CD14-positive monocyte (primary cell): ENCODE results near the gene AFF3. TPM values are rescaled to one million over a fixed set of nuclear protein-coding genes. Genes with fewer than 3 reads are reported as not detected.
A peak's percentile ranks its signal among the peaks of the same experiment; 100 is the strongest.

Experiments
- DNase-seq, 3 donors: peaks; one replicate each; pipeline ENCODE4 v3.0.0-alpha.2; 2011 to 2022
- H2AFZ ChIP-seq: 2 replicates; pipeline ENCODE4 v1.6.0; 2012; ENCODE audit warnings: mild to moderate bottlenecking, low read depth, low read length, inconsistent platforms; ENCODE audit not compliant: insufficient read depth, poor library complexity, severe bottlenecking
- H3K27ac ChIP-seq, 2 donors: 1 replicate in 1 of 2; 2 replicates in 1 of 2; pipeline ENCODE4 v1.5.1; 2012 to 2013; ENCODE audit warnings: low read length in 2 of 2, control low read depth in 1 of 2, inconsistent platforms in 1 of 2, low read depth in 1 of 2, mild to moderate bottlenecking in 1 of 2
- H3K27me3 ChIP-seq, 2 donors: one replicate each; pipeline versions ENCODE4 v1.6.0 to v1.6.1; 2011 to 2013; ENCODE audit warnings: low read length in 2 of 2; ENCODE audit not compliant: control insufficient read depth in 2 of 2, insufficient read depth in 2 of 2
- H3K36me3 ChIP-seq, 2 donors: replicated peaks in 1 of 2; 1 replicate in 1 of 2; 2 replicates in 1 of 2; pipeline versions ENCODE4 v1.5.1 to v1.6.1; 2012 to 2013; ENCODE audit warnings: low read length in 2 of 2, control low read depth in 1 of 2, inconsistent platforms in 1 of 2, mild to moderate bottlenecking in 1 of 2; ENCODE audit not compliant: insufficient read depth in 2 of 2, control insufficient read depth in 1 of 2
- H3K4me1 ChIP-seq, 2 donors: 1 replicate in 1 of 2; 2 replicates in 1 of 2; pipeline versions ENCODE4 v1.5.1 to v1.6.1; 2012 to 2013; ENCODE audit warnings: low read length in 2 of 2, control low read depth in 1 of 2, inconsistent platforms in 1 of 2, mild to moderate bottlenecking in 1 of 2, moderate library complexity in 1 of 2; ENCODE audit not compliant: insufficient read depth in 2 of 2, control insufficient read depth in 1 of 2
- H3K4me2 ChIP-seq: replicated peaks from 2 replicates; pipeline ENCODE3; 2012; ENCODE audit warnings: low read length, moderate library complexity, mild to moderate bottlenecking; ENCODE audit not compliant: poor library complexity, severe bottlenecking; ENCODE audit errors: extremely low read depth
- H3K4me3 ChIP-seq, 3 experiments: fragments of 200-600 bp in 1 of 3; sonication (generic) in 1 of 3; replicated peaks in 1 of 3; 1 replicate in 2 of 3; 2 replicates in 1 of 3; pipeline ENCODE4 v1.5.1; 2011 to 2013; ENCODE audit warnings: low read length in 3 of 3, mild to moderate bottlenecking in 3 of 3, control low read depth in 2 of 3, low read depth in 2 of 3, inconsistent platforms in 1 of 3, moderate library complexity in 1 of 3
- H3K79me2 ChIP-seq: 2 replicates; pipeline ENCODE4 v1.6.0; 2012; ENCODE audit warnings: mild to moderate bottlenecking, control low read depth, inconsistent platforms, low read length, moderate library complexity; ENCODE audit not compliant: insufficient read depth
- H3K9ac ChIP-seq: 2 replicates; pipeline ENCODE4 v1.6.0; 2017; ENCODE audit warnings: low read length, mild to moderate bottlenecking; ENCODE audit not compliant: insufficient read depth, poor library complexity, severe bottlenecking
- H3K9me3 ChIP-seq, 2 donors: replicated peaks in 1 of 2; 1 replicate in 1 of 2; 2 replicates in 1 of 2; pipeline versions ENCODE4 v1.5.1 to v1.6.1; 2012 to 2013; ENCODE audit warnings: low read length in 2 of 2, control low read depth in 1 of 2; ENCODE audit not compliant: control insufficient read depth in 1 of 2, insufficient read depth in 1 of 2
- H4K20me1 ChIP-seq: 2 replicates; pipeline ENCODE4 v1.6.0; 2012; ENCODE audit warnings: mild to moderate bottlenecking, low read length, control low read depth, moderate library complexity; ENCODE audit not compliant: insufficient read depth
- H3K27ac Mint-ChIP-seq, 7 donors: one replicate each; pipeline ENCODE4 v1.8.0; 2020; ENCODE audit warnings: mild to moderate bottlenecking in 7 of 7, mixed read lengths in 7 of 7, moderate library complexity in 6 of 7, inconsistent platforms in 2 of 7
- H3K27me3 Mint-ChIP-seq, 3 donors: one replicate each; pipeline ENCODE4 v1.8.0; 2021 to 2022; ENCODE audit warnings: low read depth in 3 of 3, mild to moderate bottlenecking in 3 of 3, mixed read lengths in 3 of 3, moderate library complexity in 3 of 3, inconsistent platforms in 1 of 3
- H3K36me3 Mint-ChIP-seq, 2 donors: one replicate each; pipeline ENCODE4 v1.8.0; 2020; ENCODE audit warnings: mixed read lengths in 2 of 2, inconsistent platforms in 1 of 2, mild to moderate bottlenecking in 1 of 2
- H3K4me1 Mint-ChIP-seq: one replicate; pipeline ENCODE4 v1.8.0; 2020; ENCODE audit warnings: mild to moderate bottlenecking, mixed read lengths
- H3K4me3 Mint-ChIP-seq, 2 donors: one replicate each; pipeline ENCODE4 v1.8.0; 2020; ENCODE audit warnings: mild to moderate bottlenecking in 2 of 2, mixed read lengths in 2 of 2, moderate library complexity in 1 of 2
- H3K9me3 Mint-ChIP-seq, 7 donors: one replicate each; pipeline ENCODE4 v1.8.0; 2020 to 2022; ENCODE audit warnings: mixed read lengths in 7 of 7, mild to moderate bottlenecking in 6 of 7, moderate library complexity in 6 of 7, inconsistent platforms in 2 of 7
- CTCF ChIP-seq: fragments of 200-600 bp; IDR thresholded peaks from one replicate; pipeline ENCODE4 v1.8.0; 2022; ENCODE audit warnings: antibody characterized with exemption, mild to moderate bottlenecking
- WGBS: methylation state at CpG from one replicate; pipeline ENCODE4 v1.1.5; 2013; ENCODE audit warnings: missing lambda C conversion rate; ENCODE audit not compliant: insufficient coverage; 5-methylcytosine and 5-hydroxymethylcytosine counted together
- intact Hi-C, 2 donors: fragments of 100-400 bp; cut with micrococcal nuclease; formaldehyde crosslinking; loops; one replicate each; pipeline versions ENCODE4 v1.15.0 to v1.15.1; 2023
- polyA plus RNA-seq, 3 donors: library from polyadenylated mRNA; depleted of rRNA in 1 of 3; unstranded in 2 of 3; stranded (reverse) in 1 of 3; fragments of 300-500 nt in 2 of 3; fragments of >200 nt in 1 of 3; fragmentation: Illumina TruSeq in 2 of 3; gene quantifications; 1 replicate in 2 of 3; 2 replicates in 1 of 3; pipeline ENCODE4 v1.2.3, GENCODE V29; 2012 to 2021

Gene AFF3
- polyA plus RNA-seq, 3 donors = 0.17 to 4.1 (median 0.49) TPM

- Mint-ChIP-seq H3K27me3 (peaks cover 0 to 3% (median 0%) of the 10 kb centered on the region in 3 donors), H3K4me3 (no peak overlapping the region), H3K9me3 (peaks cover 0 to 4% (median 0%) of the 10 kb centered on the region in 7 donors), H3K36me3 (peaks cover 7 to 14% of the 10 kb centered on the region in 2 donors), H3K4me1 (peaks cover 16% of the 10 kb centered on the region), H3K27ac (peak overlapping the region in 1 of 7 donors; percentile 3)
- intact Hi-C loops = no loop called here
- H3K9me3 ChIP-seq = no peaks in the 10 kb centered on the region
- no peak overlapping the region for H2AFZ ChIP-seq
- no peaks in the 10 kb centered on the region for H3K27me3 ChIP-seq
- H3K4me3 ChIP-seq = no peak overlapping the region
- H3K4me2 ChIP-seq = no peak overlapping the region
- no peak for TF ChIP-seq CTCF
- 50% methylated on average over 2 of the region's 8 CpGs for WGBS
- no peak overlapping the region for H3K27ac ChIP-seq
- H3K9ac ChIP-seq = no peak overlapping the region
- H4K20me1 ChIP-seq = no peaks in the 10 kb centered on the region
- H3K4me1 ChIP-seq = peaks cover 17 to 18% of the 10 kb centered on the region in 2 donors
- peak; percentile 15 to 43 (median 30) for DNase-seq
- H3K36me3 ChIP-seq = no peaks in the 10 kb centered on the region
- H3K79me2 ChIP-seq = no peaks in the 10 kb centered on the region
Observed at GRCh38 chr2:99660616-99661406, 481.6 kb downstream of the AFF3 start.

GRCh38 chr2:99659874-99660273, 482.5 kb downstream of the AFF3 start:
- H3K9me3 Mint-ChIP-seq = peaks cover 0 to under 1% (median 0%) of the 10 kb centered on the region in 7 donors

More at GRCh38 chr2:99659874-99660273, 482.5 kb downstream of the AFF3 start:
- Histone ChIP-seq H2AFZ (no peak overlapping the region), H3K79me2 (no peaks in the 10 kb centered on the region), H3K4me2 (no peak overlapping the region), H3K4me1 (peaks cover 17 to 18% of the 10 kb centered on the region in 2 donors), H3K27ac (no peak overlapping the region), H3K27me3 (no peaks in the 10 kb centered on the region), H3K36me3 (no peaks in the 10 kb centered on the region), H3K9ac (no peak overlapping the region), H3K4me3 (no peak overlapping the region), H3K9me3 (no peaks in the 10 kb centered on the region), H4K20me1 (no peaks in the 10 kb centered on the region)
- Mint-ChIP-seq H3K4me1 (peaks cover 16% of the 10 kb centered on the region), H3K36me3 (peaks cover 2 to 7% of the 10 kb centered on the region in 2 donors), H3K27ac (peak overlapping the region in 1 of 7 donors; percentile 78), H3K27me3 (peaks cover 0 to 4% (median 1%) of the 10 kb centered on the region in 3 donors), H3K4me3 (no peak overlapping the region)
- no peak for TF ChIP-seq CTCF
- no peak for DNase-seq
- 100% methylated on average over 1 of the region's 3 CpGs for WGBS
- intact Hi-C loops = no loop called here
